HK-2 (cell line): ENCODE results near the gene NUP107.

Source experiments
- DNase-seq: peaks from one replicate; pipeline ENCODE4 v3.0.0-alpha.2; 2018; ENCODE audit not compliant: unreplicated experiment

NUP107 gene

DNA sequence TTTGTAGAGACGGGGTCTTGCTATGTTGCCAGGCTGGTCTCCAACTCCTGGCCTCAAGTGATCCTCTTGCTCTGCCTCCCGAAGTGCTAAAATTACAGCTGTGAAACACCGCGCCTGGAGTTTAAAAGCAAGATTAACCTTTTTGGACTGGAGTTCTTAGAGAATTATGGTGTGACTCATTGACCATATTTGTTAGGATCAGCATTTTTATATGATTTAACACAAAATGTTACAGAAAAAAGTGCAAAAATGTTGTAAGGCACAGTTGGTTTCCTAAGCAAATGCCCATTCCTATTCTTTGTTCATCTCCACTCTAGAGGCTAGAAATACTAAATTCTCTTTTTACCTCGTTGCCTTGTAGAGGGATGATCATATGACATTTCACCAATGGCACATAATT, 86.8 kb downstream of the NUP107 start:
- DNase-seq, result no peak

DNA sequence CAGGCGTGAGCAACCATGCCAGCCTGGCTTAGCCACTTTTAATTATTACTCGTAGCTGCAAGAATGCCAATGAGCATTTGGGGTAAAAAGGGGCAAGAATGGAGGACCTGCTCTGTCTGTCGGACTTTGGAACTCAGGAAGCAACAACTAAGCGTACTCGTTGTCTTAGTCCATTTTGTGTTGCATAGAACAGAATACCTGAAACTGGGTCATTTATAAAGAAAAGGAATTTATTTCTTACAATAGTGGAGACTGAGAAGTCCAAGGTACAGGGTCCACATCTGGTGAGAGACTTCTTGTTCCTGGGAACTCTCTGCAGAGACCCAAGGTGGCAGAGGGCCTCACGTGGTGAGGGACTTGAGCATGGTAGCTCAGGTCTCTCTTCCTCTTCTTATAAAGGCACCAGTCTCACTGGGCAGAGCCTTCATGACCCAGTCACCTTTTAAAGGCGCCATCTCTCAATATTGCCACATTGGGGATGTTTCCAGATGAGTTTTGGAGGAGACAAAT, 88.4 kb downstream of the NUP107 start:
- no peak for DNase-seq

DNA sequence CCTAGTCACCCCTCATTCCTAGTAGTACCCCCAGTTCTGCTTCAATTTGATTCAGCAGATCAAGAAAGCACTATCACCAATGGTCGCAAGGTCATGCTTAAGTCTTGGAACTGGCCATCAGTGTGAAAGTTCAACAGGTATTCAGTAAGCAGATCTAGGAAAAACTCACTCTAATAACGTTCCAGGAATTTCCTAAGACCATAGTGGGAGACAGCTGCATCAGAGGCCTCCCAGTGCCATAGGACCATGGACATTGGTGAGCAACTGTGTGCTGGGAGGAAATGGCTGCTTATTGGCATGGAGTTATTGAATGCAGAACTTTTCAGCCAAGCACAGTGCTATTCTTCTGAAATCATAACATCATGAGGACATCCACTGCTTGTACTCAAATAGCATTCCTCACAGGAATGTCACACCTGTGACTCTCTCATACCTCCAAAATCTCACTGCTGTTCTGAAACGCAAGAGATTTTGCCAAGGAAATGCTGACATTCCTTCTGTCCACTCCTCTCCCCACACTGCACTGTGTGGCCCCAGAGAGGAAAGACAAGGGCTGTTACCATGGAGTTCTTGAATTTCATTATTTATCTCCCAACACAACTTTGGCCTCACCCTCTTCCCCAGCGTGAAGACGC, 90.3 kb downstream of the NUP107 start:
- no peak for DNase-seq

DNA sequence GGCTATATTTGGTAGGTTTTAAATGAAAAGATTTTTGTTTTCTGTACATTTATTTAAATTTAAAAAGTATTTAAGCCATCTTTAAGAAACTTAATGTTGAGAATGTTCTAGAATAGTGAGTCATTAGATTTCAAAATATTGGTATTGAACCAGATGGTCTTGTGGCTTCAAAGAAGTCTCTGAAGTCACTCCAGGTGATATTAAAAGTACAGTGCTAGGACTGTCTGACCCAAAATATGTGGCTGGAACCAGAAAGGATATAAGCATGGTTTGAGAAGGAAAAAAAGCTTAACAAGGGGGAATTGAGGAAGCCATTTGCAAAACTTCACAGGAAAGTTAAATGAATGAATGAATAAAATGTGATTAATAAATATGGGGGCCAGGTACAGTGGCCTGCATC, 92.5 kb downstream of the NUP107 start:
- no peak for DNase-seq

DNA sequence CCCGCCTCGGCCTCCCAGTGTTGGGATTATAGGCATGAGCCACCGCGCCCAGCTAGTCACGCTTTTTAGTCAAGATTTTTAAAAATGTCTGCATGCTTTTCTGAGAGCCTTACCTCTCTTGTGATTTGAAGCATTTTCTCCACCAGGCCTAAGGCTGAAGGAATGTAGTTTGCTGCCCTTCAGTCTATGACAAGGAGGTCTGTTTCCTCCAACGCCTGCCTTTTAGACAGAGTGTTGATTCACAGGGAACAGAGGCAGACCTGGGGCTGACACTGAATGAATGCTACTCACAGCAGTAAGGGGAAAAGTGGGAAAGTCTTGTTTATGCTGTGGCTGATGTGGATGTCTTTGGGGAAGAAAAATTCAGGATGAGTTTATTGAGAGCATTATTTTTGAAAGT, 94.0 kb downstream of the NUP107 start:
- no peak for DNase-seq

DNA sequence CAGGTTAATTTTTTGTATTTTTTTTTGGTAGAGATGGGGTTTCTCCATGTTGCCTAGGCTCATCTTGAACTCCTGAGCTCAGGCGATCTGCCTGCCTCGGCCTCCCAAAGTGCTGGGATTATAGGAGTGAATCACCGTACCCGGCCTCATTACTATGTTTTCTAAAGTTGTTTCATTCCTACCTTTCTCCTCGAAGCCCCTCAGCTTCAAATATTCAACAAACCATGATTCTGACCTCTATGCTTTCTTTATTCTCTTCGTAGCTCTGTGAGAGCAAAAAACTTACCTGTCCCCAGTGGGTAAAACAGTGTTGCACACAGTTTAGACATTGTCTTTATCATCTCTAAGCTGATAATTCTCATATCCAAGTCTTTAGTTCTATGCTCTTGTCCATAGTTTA, 95.0 kb downstream of the NUP107 start:
- no peak for DNase-seq

DNA sequence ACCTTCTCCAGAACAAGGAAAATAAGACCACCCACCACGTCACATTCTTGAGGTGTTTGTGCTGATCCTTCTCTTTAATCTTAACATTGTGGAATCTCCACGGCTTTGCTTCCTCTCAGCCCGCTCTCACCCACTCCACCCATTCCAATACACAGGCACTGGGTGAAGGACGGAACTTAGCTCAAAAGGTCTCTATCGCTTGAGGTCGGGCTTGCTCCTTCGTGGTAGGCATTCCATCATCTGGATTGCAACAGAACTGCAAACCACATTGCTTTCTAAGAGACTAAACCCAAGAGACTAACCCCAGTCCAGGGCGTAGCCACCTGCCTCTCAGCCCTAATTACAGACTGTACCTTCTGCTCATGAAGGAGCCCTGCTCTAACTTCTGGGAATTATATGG, 97.2 kb downstream of the NUP107 start:
- DNase-seq, result no peak

DNA sequence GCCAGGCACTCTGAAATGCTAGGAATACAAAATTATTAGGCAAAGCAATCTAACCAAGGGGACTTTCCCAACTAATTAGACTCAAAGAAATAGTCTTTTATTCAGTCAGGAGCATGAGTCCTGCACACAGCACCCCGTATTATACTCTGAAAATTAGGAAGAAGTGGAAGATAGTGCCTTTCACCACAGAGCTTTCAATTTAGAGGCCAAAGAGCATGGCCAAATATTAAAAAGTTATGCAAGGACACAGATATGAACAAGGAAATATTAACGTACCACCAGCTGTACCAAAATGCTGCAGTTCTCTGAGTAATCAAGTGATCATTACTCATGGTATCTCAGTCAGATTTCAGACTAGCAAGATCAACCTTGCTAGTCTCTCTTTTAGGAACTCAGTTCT, 98.6 kb downstream of the NUP107 start:
- no peak for DNase-seq

DNA sequence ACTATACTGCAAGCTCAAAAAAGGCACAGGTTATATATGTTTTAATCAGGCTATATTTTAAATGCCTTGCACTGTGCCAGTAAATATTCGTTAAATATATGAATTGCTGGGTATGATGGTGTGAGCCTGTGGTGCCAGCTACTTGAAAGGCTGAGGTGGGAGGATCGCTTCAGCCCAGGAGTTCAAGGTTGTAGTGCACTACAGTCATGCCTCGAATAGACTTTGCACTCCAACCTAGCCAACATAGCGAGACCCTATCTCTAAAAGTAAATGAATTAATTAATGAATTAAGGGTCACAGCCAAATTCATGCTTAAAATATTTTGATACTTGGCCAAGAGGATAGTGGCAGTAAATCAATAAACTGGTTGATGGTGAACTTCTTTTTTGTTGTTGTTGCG, 99.0 kb downstream of the NUP107 start:
- no peak for DNase-seq

DNA sequence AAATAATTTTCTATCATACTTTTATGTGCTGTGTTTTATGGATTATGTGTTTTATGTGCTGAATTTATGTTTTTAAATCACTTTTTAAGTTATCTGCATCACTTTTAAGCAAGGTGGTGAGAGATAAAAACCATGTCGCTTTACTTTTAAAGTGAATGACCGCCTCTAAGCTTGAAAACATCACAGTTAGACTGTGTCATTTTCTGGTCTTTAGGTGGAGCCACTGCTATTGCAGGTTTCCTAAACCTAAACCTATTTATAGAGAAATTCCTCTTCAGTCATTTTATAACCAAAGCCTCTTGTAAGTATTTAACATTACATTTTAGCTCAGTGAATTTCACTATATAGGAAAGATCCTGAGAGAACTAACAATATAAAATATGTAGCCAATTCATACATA, 100.2 kb downstream of the NUP107 start:
- no peak for DNase-seq

DNA sequence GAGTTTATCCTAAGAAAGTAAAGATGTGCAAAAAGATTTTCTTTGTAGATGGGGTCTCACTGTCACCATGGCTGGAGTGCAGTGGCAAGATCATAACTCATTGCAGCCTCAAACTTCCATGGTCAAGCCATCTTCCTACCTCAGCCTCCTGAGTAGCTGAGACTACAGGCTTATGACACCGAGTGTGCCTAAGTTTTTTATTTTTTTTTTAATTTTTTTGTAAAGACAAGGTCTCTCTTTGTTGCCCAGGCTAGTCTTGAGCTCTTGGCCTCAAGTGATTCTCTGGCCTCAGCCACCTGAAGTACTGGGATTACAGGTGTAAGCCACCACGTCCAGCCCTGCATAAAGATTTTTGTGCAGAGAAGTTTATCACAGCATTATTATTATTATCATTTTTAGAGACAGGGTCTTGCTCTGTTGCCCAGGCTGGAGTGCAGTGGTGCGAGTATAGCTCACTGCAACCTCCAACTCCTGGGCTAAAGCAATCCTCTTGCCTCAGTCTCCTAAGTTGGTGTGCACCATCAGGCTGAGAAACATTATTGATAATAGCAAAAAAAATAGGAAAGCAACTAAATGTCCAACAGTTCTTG, 101.9 kb downstream of the NUP107 start:
- DNase-seq, result no peak

DNA sequence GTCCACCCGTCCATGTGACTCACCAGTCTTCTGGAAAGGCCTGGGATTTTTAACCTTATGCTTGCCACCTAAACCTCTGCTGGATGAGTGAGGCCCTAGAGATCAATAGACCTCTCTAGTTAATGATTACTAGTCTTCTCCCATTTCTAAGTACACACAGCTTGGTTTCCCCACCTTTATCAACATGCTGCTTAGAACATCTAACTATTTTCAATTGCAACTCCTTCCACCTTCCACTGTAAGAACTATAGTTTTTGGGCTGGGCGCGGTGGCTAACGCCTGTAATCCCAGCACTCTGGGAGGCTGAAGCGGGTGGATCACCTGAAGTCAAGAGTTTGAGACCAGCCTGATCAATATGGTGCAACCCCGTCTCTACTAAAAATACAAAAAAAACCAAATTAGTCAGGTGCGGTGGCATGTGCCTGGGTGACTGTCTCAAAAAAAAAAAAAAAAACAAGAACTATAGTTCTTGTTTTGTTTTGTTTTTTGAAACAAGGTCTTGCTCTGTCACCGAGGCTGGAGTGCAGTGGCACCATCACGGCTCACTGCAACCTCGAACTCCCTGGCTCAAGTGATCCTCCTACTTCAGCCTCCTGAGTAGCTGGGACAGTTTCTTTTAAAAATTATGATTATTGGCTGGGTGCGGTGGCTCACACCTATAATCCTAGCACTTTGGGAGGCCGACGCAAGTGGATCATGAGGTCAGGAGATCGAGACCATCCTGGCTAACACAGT, 102.5 kb downstream of the NUP107 start:
- DNase-seq, result no peak

DNA sequence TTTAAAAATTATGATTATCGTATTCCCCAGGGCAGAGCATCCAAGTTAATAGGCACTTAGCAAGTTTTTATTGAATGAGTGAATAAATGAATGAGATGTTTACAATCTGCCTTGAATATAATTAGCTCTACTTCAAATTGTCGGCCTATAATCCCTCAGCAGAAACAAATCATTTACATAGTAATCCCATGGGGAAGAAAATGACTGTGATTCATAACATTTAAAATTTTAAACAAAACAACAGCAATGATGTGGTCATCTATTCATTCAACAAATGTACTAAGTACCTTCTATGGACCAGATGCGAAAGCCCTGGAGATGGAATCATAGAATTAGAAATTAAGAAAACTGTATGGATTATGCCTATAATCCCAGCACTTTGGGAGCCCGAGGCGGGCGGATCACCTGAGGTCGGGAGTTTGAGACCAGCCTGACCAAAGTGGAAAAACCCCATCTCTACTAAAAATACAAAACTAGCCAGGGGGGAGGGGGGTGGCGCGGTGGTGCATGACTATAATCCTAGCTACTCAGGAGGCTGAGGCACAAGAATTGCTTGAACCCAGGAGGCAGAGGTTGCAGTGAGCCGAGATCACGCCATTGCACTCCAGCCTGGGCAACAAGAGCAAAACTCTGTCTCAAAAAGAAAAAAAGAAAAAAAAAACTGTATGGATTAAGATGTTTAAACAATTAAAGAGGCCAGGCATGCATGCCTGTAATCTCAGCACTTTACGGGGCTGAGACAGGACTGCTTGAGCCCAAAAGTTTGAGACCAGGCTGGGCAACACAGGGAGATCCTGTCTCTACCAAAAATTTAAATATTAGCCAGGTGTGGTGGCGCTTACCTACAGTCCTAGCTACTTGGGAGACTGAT, 103.5 kb downstream of the NUP107 start:
- no peak for DNase-seq

DNA sequence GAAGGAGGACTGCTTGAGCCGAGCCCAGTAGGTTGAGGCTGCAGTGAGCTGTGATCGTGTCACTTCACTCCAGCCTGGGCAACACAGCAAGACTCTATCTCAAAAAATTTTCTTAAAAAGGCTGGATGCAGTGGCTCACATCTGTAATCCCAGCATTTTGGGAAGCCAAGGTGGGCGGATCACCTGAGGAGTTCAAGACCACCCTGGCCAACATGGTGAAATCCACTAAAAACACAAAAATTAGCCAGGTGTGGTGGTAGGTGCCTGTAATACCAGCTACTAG, 104.1 kb downstream of the NUP107 start:
- no peak for DNase-seq

DNA sequence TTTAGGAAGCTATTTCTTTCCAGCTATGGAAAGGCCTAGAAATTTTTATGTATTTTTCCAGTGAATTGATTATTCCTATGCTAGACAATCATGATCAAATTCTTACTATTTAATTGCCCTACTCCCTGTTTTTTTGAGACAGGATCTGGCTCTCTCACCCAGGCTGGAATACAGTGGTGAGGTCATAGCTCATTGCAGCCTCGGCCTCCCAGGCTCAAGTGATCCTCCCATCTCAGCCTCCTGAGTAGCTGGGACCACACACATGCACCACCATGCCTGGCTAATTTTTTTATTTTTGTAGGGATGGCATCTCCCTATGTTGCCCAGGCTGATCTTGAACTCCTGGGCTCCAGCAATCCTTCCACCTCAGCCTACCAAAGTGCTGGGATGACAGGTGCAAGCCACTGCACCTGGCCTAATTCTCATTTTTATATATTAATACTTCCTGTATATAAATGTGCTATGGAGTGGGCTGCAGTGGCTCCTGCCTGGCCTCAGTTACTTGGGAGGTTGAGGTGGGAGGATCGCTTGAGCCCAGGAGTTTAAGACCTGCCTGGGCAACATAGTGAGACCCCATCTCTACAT, 105.2 kb downstream of the NUP107 start:
- no peak for DNase-seq

DNA sequence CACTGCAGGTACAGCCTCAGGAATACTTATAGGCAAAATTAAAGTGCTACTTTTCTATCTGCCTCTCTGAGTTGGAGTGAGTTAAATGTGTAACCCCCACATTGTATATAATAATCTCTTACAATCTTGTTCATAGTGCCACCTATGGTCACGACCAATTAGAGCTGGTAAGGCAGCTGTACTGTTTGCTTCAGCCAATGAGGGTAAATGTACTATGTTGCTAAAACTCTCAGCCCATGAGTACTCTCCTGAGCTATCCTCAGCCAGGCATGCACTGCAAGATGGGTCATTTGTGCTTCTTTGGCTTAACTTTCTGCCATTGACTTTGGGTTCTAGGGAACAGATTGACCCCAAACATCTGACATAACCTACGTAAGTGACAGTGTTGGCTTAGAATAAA, 106.2 kb downstream of the NUP107 start:
- peak; percentile 13 for DNase-seq

DNA sequence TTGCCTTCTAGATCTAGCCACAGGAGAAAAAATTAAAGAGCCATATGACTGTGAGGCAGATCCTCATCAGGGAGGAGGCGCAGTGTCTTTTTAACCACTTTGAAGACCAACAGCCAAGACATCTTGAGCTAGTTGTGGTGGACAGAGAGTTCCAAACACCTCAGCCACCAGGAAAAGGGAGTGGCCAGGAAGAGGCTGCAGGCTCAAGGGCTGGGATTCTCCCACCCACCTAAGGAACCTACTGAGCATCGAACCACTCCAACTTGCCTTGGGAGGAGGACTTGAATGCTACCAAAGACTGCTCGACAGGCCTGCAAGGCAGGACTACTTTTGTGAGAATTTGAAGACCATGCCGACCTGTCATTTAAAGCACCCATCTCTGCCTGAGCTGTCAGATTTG, 106.7 kb downstream of the NUP107 start:
- no peak for DNase-seq

DNA sequence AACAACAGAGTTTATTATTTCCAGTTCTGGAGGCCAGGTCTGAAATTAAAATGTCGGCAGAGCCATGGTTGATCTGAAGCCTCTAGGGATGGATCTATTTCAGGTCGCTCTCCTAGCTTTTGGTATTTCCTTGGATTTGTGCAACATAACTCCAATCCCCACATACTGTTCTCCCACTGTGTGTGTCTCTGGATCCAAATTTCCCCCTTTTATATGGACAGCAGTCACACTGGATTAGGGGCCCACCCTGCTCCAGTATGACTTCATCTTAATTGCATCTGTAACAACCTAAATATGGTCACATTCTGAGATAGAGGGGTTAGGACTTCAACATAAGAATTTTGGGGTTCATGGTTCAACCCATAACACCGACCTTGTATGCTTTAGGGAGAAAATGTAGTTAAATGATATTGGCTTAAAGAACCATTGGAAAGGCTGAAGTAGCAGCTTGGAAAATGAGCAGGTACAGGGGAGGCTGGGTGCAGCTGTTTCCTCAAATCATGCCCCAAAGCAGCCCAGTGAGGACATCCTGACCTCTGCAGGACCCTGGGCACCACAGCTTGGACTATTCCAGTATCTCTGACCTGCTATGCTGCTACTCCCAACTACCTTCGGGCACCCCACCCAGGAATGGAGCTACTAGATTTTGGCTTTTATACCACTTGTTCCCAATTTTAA, 107.3 kb downstream of the NUP107 start:
- DNase-seq, result no peak

DNA sequence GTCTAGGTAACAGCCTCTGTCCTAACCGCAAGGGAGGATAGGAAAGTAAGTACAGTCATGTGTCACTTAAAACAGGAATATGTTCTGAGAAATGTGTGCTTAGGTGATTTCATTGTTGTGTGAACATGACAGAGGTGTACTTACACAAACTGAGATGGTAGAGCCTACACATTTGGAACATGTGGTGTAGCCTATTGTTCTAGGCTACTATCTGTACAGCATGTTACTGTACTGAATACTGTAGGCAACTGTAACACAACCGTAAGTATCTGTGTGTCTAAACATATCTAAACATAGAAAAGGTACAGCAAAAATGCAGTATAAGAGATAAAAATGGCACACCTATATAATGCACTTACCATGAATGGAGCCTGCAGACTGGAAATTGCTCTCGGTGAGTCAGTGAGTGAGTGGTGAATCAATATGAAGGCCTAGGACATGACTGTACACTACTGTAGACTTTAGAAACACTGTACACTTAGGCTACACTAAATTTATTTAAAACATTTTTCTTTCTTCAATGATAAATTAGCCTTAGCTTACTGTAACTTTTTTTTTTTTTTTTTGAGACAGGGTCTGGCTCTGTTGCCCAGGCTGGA, 108.0 kb downstream of the NUP107 start:
- DNase-seq, result peak; percentile 14
